HEK293 (cell line): ENCODE measurements around the gene THPO.

Source experiments
- CTCF ChIA-PET: fragments of 350-600 bp; formaldehyde crosslinking; extraction: SDS; loops from one replicate; lab custom pipeline; 2021; ENCODE audit warnings: antibody characterized with exemption; lab: Yijun Ruan, JAX
- POLR2A ChIA-PET: fragments of 300-600 bp; formaldehyde crosslinking; extraction: SDS; loops from one replicate; lab custom pipeline; 2020; ENCODE audit warnings: antibody characterized with exemption, inconsistent platforms; lab: Yijun Ruan, JAX
- H3K27ac ChIP-seq: fragments of 200-500 bp; sonication (Bioruptor generic); 2 replicates; pipeline ENCODE4 v1.5.1; 2014; ENCODE audit warnings: low read depth, low read length, control low read depth, inconsistent platforms; ENCODE audit errors: extremely low read depth
- H3K36me3 ChIP-seq, 2 experiments: fragments of 200-500 bp in 1 of 2; sonication (Bioruptor generic) in 1 of 2; 1 replicate in 1 of 2; 2 replicates in 1 of 2; pipeline ENCODE4 v1.5.1; 2014 to 2017; ENCODE audit warnings: inconsistent platforms in 2 of 2, low read length in 2 of 2; ENCODE audit not compliant: control insufficient read depth in 2 of 2, insufficient read depth in 1 of 2
- H3K4me1 ChIP-seq: fragments of 200-500 bp; sonication (Bioruptor generic); 2 replicates; pipeline ENCODE4 v1.5.1; 2014; ENCODE audit warnings: mild to moderate bottlenecking, low read length, inconsistent platforms; ENCODE audit not compliant: control insufficient read depth, insufficient read depth
- H3K4me3 ChIP-seq: 2 replicates; pipeline ENCODE4 v1.5.1; 2011; ENCODE audit warnings: low read depth, mild to moderate bottlenecking, control low read depth, low read length, moderate library complexity
- H3K9me3 ChIP-seq: fragments of 200-500 bp; sonication (Bioruptor generic); 2 replicates; pipeline ENCODE4 v1.5.1; 2014; ENCODE audit warnings: low read depth, low read length, inconsistent platforms; ENCODE audit not compliant: control insufficient read depth, insufficient read depth
- KLF10 ChIP-seq: fragments of 450-650 bp; IDR thresholded peaks from 2 replicates; pipeline ENCODE4 v1.5.1; 2018; ENCODE audit warnings: missing biosample characterization, mild to moderate bottlenecking, missing genetic modification characterization
- KLF16 ChIP-seq: fragments of 450-650 bp; formaldehyde crosslinking; IDR thresholded peaks from 2 replicates; pipeline ENCODE4 v1.5.1; 2017; ENCODE audit warnings: missing biosample characterization, missing genetic modification characterization
- SP3 ChIP-seq: fragments of 450-650 bp; formaldehyde crosslinking; IDR thresholded peaks from 2 replicates; pipeline ENCODE4 v1.5.1; 2016; ENCODE audit warnings: missing biosample characterization, missing genetic modification characterization
- ZNF10 ChIP-seq: fragments of 450-650 bp; formaldehyde crosslinking; IDR thresholded peaks from 2 replicates; pipeline ENCODE4 v1.5.1; 2017; ENCODE audit warnings: missing biosample characterization, missing genetic modification characterization
- ZNF140 ChIP-seq: fragments of 450-650 bp; formaldehyde crosslinking; IDR thresholded peaks from 2 replicates; pipeline ENCODE4 v1.5.1; 2016; ENCODE audit warnings: missing biosample characterization, missing genetic modification characterization
- ZNF214 ChIP-seq: fragments of 450-650 bp; formaldehyde crosslinking; IDR thresholded peaks from 2 replicates; pipeline ENCODE4 v1.5.1; 2017; ENCODE audit warnings: missing biosample characterization, mild to moderate bottlenecking, missing genetic modification characterization, borderline replicate concordance
- ZNF274 ChIP-seq, 2 experiments: fragments of 200-500 bp in 1 of 2; fragments of 450-650 bp in 1 of 2; sonication (Bioruptor generic) in 1 of 2; formaldehyde crosslinking in 1 of 2; IDR thresholded peaks; 2 replicates each; pipeline versions ENCODE4 v1.5.1 to v1.6.1; 2014 to 2016; ENCODE audit warnings: borderline replicate concordance in 1 of 2, inconsistent platforms in 1 of 2, low read length in 1 of 2, missing biosample characterization in 1 of 2, missing genetic modification characterization in 1 of 2
- ZNF529 ChIP-seq: fragments of 450-650 bp; formaldehyde crosslinking; IDR thresholded peaks from 2 replicates; pipeline ENCODE4 v1.5.1; 2017; ENCODE audit warnings: missing genetic modification characterization, missing biosample characterization; ENCODE audit not compliant: insufficient replicate concordance
- ZNF660 ChIP-seq: fragments of 450-650 bp; IDR thresholded peaks from 2 replicates; pipeline ENCODE4 v1.5.1; 2018; ENCODE audit warnings: missing biosample characterization, mild to moderate bottlenecking, missing genetic modification characterization
- TF ChIP-seq, protein P1 (sequence below): fragments of 450-650 bp; IDR thresholded peaks from 2 replicates; pipeline ENCODE4 v1.5.1; 2018; ENCODE audit warnings: missing biosample characterization, mild to moderate bottlenecking, missing genetic modification characterization
- TF ChIP-seq, protein P2 (sequence below): fragments of 450-650 bp; formaldehyde crosslinking; optimal IDR thresholded peaks from 2 replicates; pipeline ENCODE3; 2016; ENCODE audit warnings: missing biosample characterization, mild to moderate bottlenecking, missing genetic modification characterization

Gene THPO

DNA sequence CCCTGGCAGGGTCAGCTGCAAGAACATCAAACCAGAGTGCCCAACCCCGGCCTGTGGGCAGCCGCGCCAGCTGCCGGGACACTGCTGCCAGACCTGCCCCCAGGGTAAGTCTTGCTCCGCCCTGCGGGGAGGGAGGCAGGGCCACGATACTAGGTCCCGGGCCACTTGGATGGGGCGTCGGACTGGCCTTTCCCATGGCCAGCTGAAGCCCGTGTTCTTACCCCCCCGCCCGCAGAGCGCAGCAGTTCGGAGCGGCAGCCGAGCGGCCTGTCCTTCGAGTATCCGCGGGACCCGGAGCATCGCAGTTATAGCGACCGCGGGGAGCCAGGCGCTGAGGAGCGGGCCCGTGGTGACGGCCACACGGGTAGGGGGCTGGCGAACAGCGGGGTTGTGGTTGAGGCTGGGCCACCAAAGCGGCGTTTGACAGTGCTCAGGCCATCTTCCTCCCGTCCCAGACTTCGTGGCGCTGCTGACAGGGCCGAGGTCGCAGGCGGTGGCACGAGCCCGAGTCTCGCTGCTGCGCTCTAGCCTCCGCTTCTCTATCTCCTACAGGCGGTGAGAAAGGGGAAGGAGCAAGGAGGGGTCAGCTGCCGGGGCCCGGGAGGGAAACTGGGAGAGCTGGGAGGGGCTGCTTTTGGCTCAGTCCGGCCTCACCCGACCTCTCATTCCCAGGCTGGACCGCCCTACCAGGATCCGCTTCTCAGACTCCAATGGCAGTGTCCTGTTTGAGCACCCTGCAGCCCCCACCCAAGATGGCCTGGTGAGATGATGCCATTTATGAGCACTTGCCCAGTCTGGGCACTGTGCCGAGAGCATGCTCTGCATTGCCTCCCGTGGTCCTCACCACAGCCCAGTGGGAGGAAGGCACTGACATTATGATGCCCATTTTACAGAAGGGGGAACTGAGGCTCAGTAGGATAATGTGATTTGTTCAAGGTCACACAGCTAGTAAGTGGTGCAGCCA lies 3.5 kb upstream of the THPO start:
- peaks cover 0 to 14% of the 10 kb centered on the region in 2 experiments; a peak in 1 of 3 replicates for H3K36me3 ChIP-seq
- no peaks in the 10 kb centered on the region for H3K9me3 ChIP-seq
- H3K4me3 ChIP-seq: no peak overlapping the region
- CTCF ChIA-PET: interaction anchor here (0.6 to 1.2 kb wide), 4 partner anchors 27 to 238 kb away, joined by 3 to 6 read pairs (median 3); no protein-coding TSS in a partner anchor
- no peaks in the 10 kb centered on the region for H3K4me1 ChIP-seq
- POLR2A ChIA-PET: no interaction called here
- TF ChIP-seq ZNF274 (IDR thresholded peaks at IDR 0.05; ENCODE audit: low read length) (no peak), ZNF274 (tag by site-specific recombination; IDR thresholded peaks at IDR 0.05; ENCODE audit: borderline replicate concordance) (no peak), ZNF529 (tag by site-specific recombination) (no peak), ZNF140 (tag by site-specific recombination) (no peak), SP3 (no peak), ZNF10 (tag by site-specific recombination) (no peak), KLF16 (tag by site-specific recombination) (no peak), ZNF214 (no peak)
- TF ChIP-seq, protein P1, sequence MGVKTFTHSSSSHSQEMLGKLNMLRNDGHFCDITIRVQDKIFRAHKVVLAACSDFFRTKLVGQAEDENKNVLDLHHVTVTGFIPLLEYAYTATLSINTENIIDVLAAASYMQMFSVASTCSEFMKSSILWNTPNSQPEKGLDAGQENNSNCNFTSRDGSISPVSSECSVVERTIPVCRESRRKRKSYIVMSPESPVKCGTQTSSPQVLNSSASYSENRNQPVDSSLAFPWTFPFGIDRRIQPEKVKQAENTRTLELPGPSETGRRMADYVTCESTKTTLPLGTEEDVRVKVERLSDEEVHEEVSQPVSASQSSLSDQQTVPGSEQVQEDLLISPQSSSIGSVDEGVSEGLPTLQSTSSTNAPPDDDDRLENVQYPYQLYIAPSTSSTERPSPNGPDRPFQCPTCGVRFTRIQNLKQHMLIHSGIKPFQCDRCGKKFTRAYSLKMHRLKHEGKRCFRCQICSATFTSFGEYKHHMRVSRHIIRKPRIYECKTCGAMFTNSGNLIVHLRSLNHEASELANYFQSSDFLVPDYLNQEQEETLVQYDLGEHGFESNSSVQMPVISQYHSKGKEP (tag by site-specific recombination): no peak
- no peak overlapping the region for H3K27ac ChIP-seq

DNA sequence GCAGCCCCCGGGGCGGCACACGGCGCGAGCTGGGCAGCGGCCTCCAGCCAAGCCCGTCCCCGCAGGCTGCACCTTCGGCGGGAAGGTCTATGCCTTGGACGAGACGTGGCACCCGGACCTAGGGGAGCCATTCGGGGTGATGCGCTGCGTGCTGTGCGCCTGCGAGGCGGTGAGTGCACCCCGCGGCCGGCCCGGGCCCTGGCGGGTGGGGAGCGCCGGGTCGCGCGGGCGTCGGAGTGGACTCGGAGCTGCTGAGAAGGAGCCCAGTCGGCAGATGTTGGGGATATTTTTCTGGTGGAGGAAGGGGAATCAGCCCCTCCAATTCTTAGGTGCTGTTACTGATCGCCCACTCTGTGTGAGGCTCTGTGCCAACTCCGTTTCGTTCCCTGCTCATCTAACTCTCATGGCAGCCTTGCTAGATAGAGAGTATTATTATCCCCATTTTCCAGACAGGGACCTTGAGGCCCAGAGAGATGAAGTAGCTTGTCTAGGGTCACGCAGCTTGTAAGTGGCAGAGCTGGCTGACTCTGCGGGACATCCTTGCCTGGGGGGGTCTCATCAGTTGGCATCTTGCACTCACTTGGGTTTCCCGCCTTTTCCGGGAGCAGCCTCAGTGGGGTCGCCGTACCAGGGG lies 2.7 kb upstream of the THPO start:
- peak; percentile 78; the same call in 1 of the 2 replicates for TF ChIP-seq ZNF660 (tag by site-specific recombination)
- TF ChIP-seq, protein P2, sequence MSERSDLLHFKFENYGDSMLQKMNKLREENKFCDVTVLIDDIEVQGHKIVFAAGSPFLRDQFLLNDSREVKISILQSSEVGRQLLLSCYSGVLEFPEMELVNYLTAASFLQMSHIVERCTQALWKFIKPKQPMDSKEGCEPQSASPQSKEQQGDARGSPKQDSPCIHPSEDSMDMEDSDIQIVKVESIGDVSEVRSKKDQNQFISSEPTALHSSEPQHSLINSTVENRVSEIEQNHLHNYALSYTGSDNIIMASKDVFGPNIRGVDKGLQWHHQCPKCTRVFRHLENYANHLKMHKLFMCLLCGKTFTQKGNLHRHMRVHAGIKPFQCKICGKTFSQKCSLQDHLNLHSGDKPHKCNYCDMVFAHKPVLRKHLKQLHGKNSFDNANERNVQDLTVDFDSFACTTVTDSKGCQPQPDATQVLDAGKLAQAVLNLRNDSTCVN: peak; percentile 17
- no peak for TF ChIP-seq ZNF214
- ChIA-PET POLR2A (interaction anchor here (0.5 kb wide), 1 partner anchor 115 kb away, joined by 4 read pairs; no protein-coding TSS in a partner anchor), CTCF (interaction anchor here (0.6 to 1.2 kb wide), 2 partner anchors 26 to 150 kb away, joined by 3 read pairs; no protein-coding TSS in a partner anchor)
- Histone ChIP-seq H3K4me1 (no peaks in the 10 kb centered on the region), H3K27ac (no peak overlapping the region; the same call in 1 of the 2 replicates), H3K4me3 (peak overlapping the region; percentile 42), H3K36me3 (peaks cover 0 to 11% of the 10 kb centered on the region in 2 experiments; a peak in 1 of 3 replicates), H3K9me3 (no peaks in the 10 kb centered on the region)

DNA sequence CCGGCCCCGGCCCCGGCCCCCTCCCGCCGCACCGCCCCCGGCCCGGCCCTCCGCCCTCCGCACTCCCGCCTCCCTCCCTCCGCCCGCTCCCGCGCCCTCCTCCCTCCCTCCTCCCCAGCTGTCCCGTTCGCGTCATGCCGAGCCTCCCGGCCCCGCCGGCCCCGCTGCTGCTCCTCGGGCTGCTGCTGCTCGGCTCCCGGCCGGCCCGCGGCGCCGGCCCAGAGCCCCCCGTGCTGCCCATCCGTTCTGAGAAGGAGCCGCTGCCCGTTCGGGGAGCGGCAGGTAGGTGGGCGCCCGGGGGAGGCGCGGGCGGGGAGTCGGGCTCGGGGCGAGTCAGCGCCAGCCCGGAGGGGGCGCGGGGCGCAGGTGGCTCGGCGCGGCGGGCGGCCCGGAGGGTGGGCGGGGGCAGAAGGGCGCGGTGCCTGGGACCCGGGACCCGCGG lies 2.2 kb upstream of the THPO start:
- 0 out of 2 replicates have a peak, but pooled peaks have one; percentile 23 for TF ChIP-seq KLF10 (tag by site-specific recombination)
- TF ChIP-seq ZNF140 (tag by site-specific recombination): no peak
- H3K4me1 ChIP-seq: no peaks in the 10 kb centered on the region
- no peak overlapping the region; the same call in 1 of the 2 replicates for H3K27ac ChIP-seq
- H3K4me3 ChIP-seq: peak overlapping the region; percentile 42
- ChIA-PET CTCF (interaction anchor here (1.2 kb wide), 1 partner anchor 26 kb away, joined by 3 read pairs; no protein-coding TSS in a partner anchor), POLR2A (interaction anchor here (0.5 kb wide), 1 partner anchor 115 kb away, joined by 4 read pairs; no protein-coding TSS in a partner anchor)
- H3K9me3 ChIP-seq: no peaks in the 10 kb centered on the region
- H3K36me3 ChIP-seq: peaks cover 0 to 10% of the 10 kb centered on the region in 2 experiments; a peak in 1 of 3 replicates
